ENCODE measurements around the gene OIT3. TPM values are rescaled to one million over a fixed set of nuclear protein-coding genes. Genes with fewer than 3 reads are reported as not detected.

Gene OIT3
- total and polyA plus RNA-seq, 2 of the 8 experiments (the other 6 are each of a cell fraction or from before 2014, with no cell fraction given), result not detected

- Histone ChIP-seq H2BK20ac (ENCODE audit: low read length) (no peak overlapping the region), H4K5ac (ENCODE audit: insufficient read length, low read depth, low read length) (no peak overlapping the region), H3K9ac (replicated peaks in 1 of 4; ENCODE audit: extremely low read depth in 1 of 4, low read depth in 3 of 4, low read length in 3 of 4) (no peak overlapping the region), H3K18ac (ENCODE audit: extremely low read depth, low read length) (no peak overlapping the region), H3K56ac (replicated peaks; ENCODE audit: insufficient read length, low read depth, low read length) (no peak overlapping the region), H3K4ac (replicated peaks; ENCODE audit: insufficient read length, low read depth, low read length) (no peak overlapping the region), H3K4me1 (replicated peaks in 1 of 4; ENCODE audit: control insufficient read depth in 3 of 4, insufficient read depth in 4 of 4, low read length in 3 of 4) (peaks cover 8 to 18% (median 11%) of the 10 kb centered on the region in 4 experiments; a peak in 5 of 7 replicates), H3K27me3 (replicated peaks in 1 of 4; ENCODE audit: control insufficient read depth in 3 of 4, extremely low read depth in 1 of 4, insufficient read depth in 3 of 4, low read length in 3 of 4) (no peaks in the 10 kb centered on the region), H2AFZ (ENCODE audit: low read length) (no peak overlapping the region), H3K14ac (ENCODE audit: insufficient read length) (no peak overlapping the region), H3K4me3 (ENCODE audit: extremely low read depth in 1 of 4, insufficient read depth in 2 of 4, low read depth in 3 of 4, low read length in 4 of 4) (no peak overlapping the region), H4K20me1 (replicated peaks in 1 of 2; ENCODE audit: control insufficient read depth in 1 of 2, insufficient read depth in 2 of 2, low read length in 2 of 2) (no peaks in the 10 kb centered on the region), H3K79me1 (ENCODE audit: low read depth, low read length) (no peaks in the 10 kb centered on the region), H3K27ac (ENCODE audit: low read depth, low read length) (no peak overlapping the region), H4K91ac (replicated peaks; ENCODE audit: insufficient read length, low read length) (no peak overlapping the region), H4K8ac (ENCODE audit: extremely low read depth, insufficient read depth, low read length) (no peak overlapping the region), H3K23me2 (ENCODE audit: low read depth, low read length) (no peaks in the 10 kb centered on the region), H2BK12ac (ENCODE audit: low read depth, low read length) (no peak overlapping the region), H3K79me2 (ENCODE audit: control insufficient read depth in 1 of 2, insufficient read depth in 2 of 2, low read length in 2 of 2) (no peaks in the 10 kb centered on the region), H3K4me2 (ENCODE audit: insufficient read depth in 1 of 2, low read depth in 2 of 2, low read length in 2 of 2) (no peak overlapping the region), H3K36me3 (ENCODE audit: control insufficient read depth in 2 of 4, insufficient read depth in 4 of 4, low read length in 3 of 4) (no peaks in the 10 kb centered on the region), H2BK15ac (ENCODE audit: low read length) (no peak overlapping the region), H3K23ac (ENCODE audit: insufficient read length) (no peak overlapping the region), H2BK5ac (ENCODE audit: low read depth, low read length) (no peak overlapping the region), H3K9me3 (ENCODE audit: insufficient read depth in 2 of 2, low read depth in 1 of 2, low read length in 1 of 2) (no peaks in the 10 kb centered on the region), H2AK5ac (ENCODE audit: low read depth, low read length) (no peak overlapping the region), H2BK120ac (replicated peaks; ENCODE audit: low read depth, low read length) (no peak overlapping the region)
- ChIA-PET POLR2A (ENCODE audit: partially characterized antibody) (no interaction called here), CTCF (ENCODE audit: partially characterized antibody) (no interaction called here)
- 87% methylated on average over 3 of the region's 3 CpGs; no CpG with 5 or more reads in 1 of the 2 experiments for WGBS, 2 experiments (ENCODE audit: extremely low coverage in 1 of 2, insufficient coverage in 1 of 2, insufficient read length in 1 of 2, insufficient replicate concordance in 2 of 2, low coverage in 1 of 2, low lambda C conversion rate in 2 of 2, missing lambda C conversion rate in 1 of 2)
- TF ChIP-seq RFX5 (IDR thresholded peaks at IDR 0.05; ENCODE audit: borderline replicate concordance, low read depth, low read length) (no peak), SAP30 (IDR thresholded peaks at IDR 0.05; ENCODE audit: insufficient read depth, insufficient replicate concordance, low read length) (no peak), GABPA (IDR thresholded peaks at IDR 0.05; ENCODE audit: borderline replicate concordance, insufficient read depth, low read length) (no peak), SIRT6 (IDR thresholded peaks at IDR 0.05; ENCODE audit: low read length) (no peak)
- FAIRE-seq (no peak), DNase-seq (ENCODE audit: low read depth in 1 of 2, low spot score in 2 of 2) (no peak)
These were observed 58.2 kb downstream of the OIT3 start for GRCh38 chr10:72951760-72952159.

Data from H1 (cell line).